GM12891 (cell line): ENCODE measurements around the gene IL10.

Experiments
- PAX5 ChIP-seq: IDR thresholded peaks from 2 replicates; pipeline ENCODE4 v1.6.1; 2011; ENCODE audit warnings: low read length, moderate library complexity, mild to moderate bottlenecking; ENCODE audit not compliant: insufficient read depth, severe bottlenecking
- POLR2A ChIP-seq: IDR thresholded peaks from 2 replicates; pipeline ENCODE4 v1.6.1; 2011; ENCODE audit warnings: low read depth, low read length, control low read depth
- POLR2AphosphoS5 ChIP-seq: IDR thresholded peaks from 2 replicates; pipeline ENCODE4 v1.6.1; 2011; ENCODE audit warnings: low read depth, low read length, control low read depth
- POU2F2 ChIP-seq: IDR thresholded peaks from 2 replicates; pipeline ENCODE4 v1.6.1; 2011; ENCODE audit warnings: low read depth, mild to moderate bottlenecking, control low read depth, low read length, moderate library complexity
- SPI1 ChIP-seq: IDR thresholded peaks from 2 replicates; pipeline ENCODE4 v1.6.1; 2011; ENCODE audit warnings: low read depth, low read length, control low read depth
- TAF1 ChIP-seq: IDR thresholded peaks from 2 replicates; pipeline ENCODE4 v1.6.1; 2011; ENCODE audit warnings: low read depth, low read length, control low read depth

- TF ChIP-seq POLR2A (no peak), POLR2AphosphoS5 (no peak), SPI1 (no peak), TAF1 (no peak), POU2F2 (no peak), PAX5 (no peak)
Measured at GRCh38 chr1:206761159-206761768, 11.0 kb downstream of the IL10 start.
